Ascending aorta (tissue), 2 donors: ENCODE measurements around the gene SOST. TPM values are rescaled to one million over a fixed set of nuclear protein-coding genes. Genes with fewer than 3 reads are reported as not detected.
A peak's percentile ranks its signal among the peaks of the same experiment; 100 is the strongest.

Experiments
- DNase-seq, 2 donors: peaks; one replicate each; pipeline ENCODE4 v3.0.0-alpha.2; 2019; ENCODE audit warnings: low spot score in 2 of 2
- H3K27ac ChIP-seq, 2 donors: fragments of 200-600 bp; sonication (generic); one replicate each; pipeline ENCODE4 v1.5.1; 2016 to 2017; ENCODE audit warnings: mild to moderate bottlenecking in 1 of 2
- H3K27me3 ChIP-seq: fragments of 200-600 bp; sonication (generic); one replicate; pipeline ENCODE4 v1.5.1; 2017
- H3K36me3 ChIP-seq, 2 donors: fragments of 200-600 bp; sonication (generic); one replicate each; pipeline ENCODE4 v1.5.1; 2016
- H3K4me1 ChIP-seq, 2 donors: fragments of 200-600 bp; sonication (generic); one replicate each; pipeline ENCODE4 v1.5.1; 2016 to 2017; ENCODE audit warnings: mild to moderate bottlenecking in 1 of 2
- H3K4me3 ChIP-seq, 2 donors: fragments of 200-600 bp; sonication (generic); one replicate each; pipeline ENCODE4 v1.5.1; 2016 to 2017; ENCODE audit warnings: mild to moderate bottlenecking in 1 of 2
- H3K9me3 ChIP-seq, 2 donors: fragments of 200-600 bp; sonication (generic); one replicate each; pipeline ENCODE4 v1.5.1; 2016
- CTCF ChIP-seq, 3 experiments: fragments of 200-600 bp in 2 of 3; fragments of 450-650 bp in 1 of 3; sonication (generic) in 2 of 3; IDR thresholded peaks; one replicate each; pipeline ENCODE4 v1.5.1; 2016 to 2019; ENCODE audit warnings: antibody characterized with exemption in 3 of 3, mild to moderate bottlenecking in 1 of 3, moderate library complexity in 1 of 3
- intact Hi-C: fragments of 100-400 bp; cut with DNase I; formaldehyde crosslinking; loops from one replicate; pipeline ENCODE4 v1.15.1; 2023
- total RNA-seq: library from RNA; depleted of rRNA; stranded (reverse); fragments of >200 nt; gene quantifications from one replicate; pipeline ENCODE4 v1.1.0, GENCODE V29; 2016

SOST gene
- total RNA-seq, 1 donor from 2014 or later: 15.1 TPM

- Histone ChIP-seq H3K9me3 (no peaks in the 10 kb centered on the region), H3K4me3 (no peak overlapping the region), H3K27ac (peak overlapping the region; percentile 8 to 26), H3K4me1 (peaks cover 7 to 19% of the 10 kb centered on the region in 2 donors), H3K36me3 (peaks cover 31 to 73% of the 10 kb centered on the region in 2 donors), H3K27me3 (no peaks in the 10 kb centered on the region)
- intact Hi-C loops: no loop called here
- no peak for DNase-seq
- TF ChIP-seq CTCF (IDR thresholded peaks at IDR 0.05): no peak
Observed at GRCh38 chr17:43768943-43769342, 10.4 kb upstream of the SOST start.

- H3K27ac ChIP-seq: no peak overlapping the region
- no peak overlapping the region for H3K4me3 ChIP-seq
- peak in 1 of 2 donors; percentile 73 for DNase-seq
- peaks cover 31 to 68% of the 10 kb centered on the region in 2 donors for H3K36me3 ChIP-seq
- no peak for TF ChIP-seq CTCF (IDR thresholded peaks at IDR 0.05)
- no peaks in the 10 kb centered on the region for H3K9me3 ChIP-seq
- no peaks in the 10 kb centered on the region for H3K27me3 ChIP-seq
- intact Hi-C loops: no loop called here
- peaks cover 5 to 14% of the 10 kb centered on the region in 2 donors for H3K4me1 ChIP-seq
Observed at GRCh38 chr17:43768382-43768781, 9.8 kb upstream of the SOST start.

- peaks cover 31 to 61% of the 10 kb centered on the region in 2 donors for H3K36me3 ChIP-seq
- TF ChIP-seq CTCF (IDR thresholded peaks at IDR 0.05): no peak
- intact Hi-C loops: no loop called here
- H3K9me3 ChIP-seq: no peaks in the 10 kb centered on the region
- H3K4me3 ChIP-seq: no peak overlapping the region
- DNase-seq: no peak
- H3K27me3 ChIP-seq: no peaks in the 10 kb centered on the region
- H3K27ac ChIP-seq: no peak overlapping the region
- peaks cover 0 to 7% of the 10 kb centered on the region in 2 donors for H3K4me1 ChIP-seq
Observed at GRCh38 chr17:43767713-43768059, 9.1 kb upstream of the SOST start.

GRCh38 chr17:43767053-43767712, 8.6 kb upstream of the SOST start:
- H3K4me1 ChIP-seq: peaks cover 0 to 7% of the 10 kb centered on the region in 2 donors
- no peak overlapping the region for H3K27ac ChIP-seq
- no peak for DNase-seq
- no peak for TF ChIP-seq CTCF (IDR thresholded peaks at IDR 0.05)
- H3K9me3 ChIP-seq: no peaks in the 10 kb centered on the region
- no peak overlapping the region for H3K4me3 ChIP-seq
- no peaks in the 10 kb centered on the region for H3K27me3 ChIP-seq
- H3K36me3 ChIP-seq: peaks cover 31 to 56% of the 10 kb centered on the region in 2 donors
- intact Hi-C loops: no loop called here

- H3K4me1 ChIP-seq: peaks cover 0 to 7% of the 10 kb centered on the region in 2 donors
- no peak overlapping the region for H3K4me3 ChIP-seq
- H3K27ac ChIP-seq: no peak overlapping the region
- H3K27me3 ChIP-seq: no peaks in the 10 kb centered on the region
- intact Hi-C loops: no loop called here
- DNase-seq: peak in 1 of 2 donors; percentile 80
- no peaks in the 10 kb centered on the region for H3K9me3 ChIP-seq
- peak; percentile 50 to 79 (median 77) for TF ChIP-seq CTCF (IDR thresholded peaks at IDR 0.05)
- H3K36me3 ChIP-seq: peaks cover 31 to 50% of the 10 kb centered on the region in 2 donors
Observed at GRCh38 chr17:43766413-43767052, 7.9 kb upstream of the SOST start.
